ENCODE data around the gene ZNF740.

Gene ZNF740

GRCh38 chr12:53205747-53206419, 25.4 kb downstream of the ZNF740 start:
- H3K36me3 Mint-ChIP-seq = peaks cover 11 to 23% of the 10 kb centered on the region in 2 donors
- no peaks in the 10 kb centered on the region for H3K27me3 Mint-ChIP-seq
- peak overlapping the region; percentile 52 for H3K27ac Mint-ChIP-seq
- H3K4me1 Mint-ChIP-seq = peaks cover 42 to 73% of the 10 kb centered on the region in 2 donors
- ATAC-seq (replicated peaks) (peak; percentile 86 to 87), DNase-seq (peak; percentile 78)
- H3K9me3 Mint-ChIP-seq = no peaks in the 10 kb centered on the region
- peak overlapping the region; percentile 71 to 81 for H3K4me3 Mint-ChIP-seq

GRCh38 chr12:53207042-53207441, 26.5 kb downstream of the ZNF740 start, which contains the start of gene ITGB7:
ITGB7 (minus strand) TSS chr12:53207251; CDS start chr12:53200443, 6,808 bp downstream.
- Mint-ChIP-seq H3K4me1 (peaks cover 43 to 77% of the 10 kb centered on the region in 2 donors), H3K27ac (peak within 1 kb of the TSS; percentile 52), H3K9me3 (no peaks in the 10 kb centered on the region), H3K4me3 (peak within 1 kb of the TSS; percentile 71 to 81), H3K36me3 (peaks cover 13 to 24% of the 10 kb centered on the region in 2 donors), H3K27me3 (no peaks in the 10 kb centered on the region)
- ATAC-seq (replicated peaks) (peak; percentile 77 to 79), DNase-seq (peak; percentile 74)

GRCh38 chr12:53208435-53208834, 27.9 kb downstream of the ZNF740 start:
- Mint-ChIP-seq H3K27me3 (no peaks in the 10 kb centered on the region), H3K36me3 (peaks cover 19 to 25% of the 10 kb centered on the region in 2 donors), H3K4me1 (peaks cover 50 to 84% of the 10 kb centered on the region in 2 donors), H3K9me3 (no peaks in the 10 kb centered on the region), H3K4me3 (peak overlapping the region; percentile 79 to 84), H3K27ac (peak overlapping the region; percentile 92)
- no peak for DNase-seq
- no peak for ATAC-seq (replicated peaks)

- Mint-ChIP-seq H3K9me3 (no peaks in the 10 kb centered on the region), H3K4me1 (peaks cover 54 to 86% of the 10 kb centered on the region in 2 donors), H3K27ac (peak overlapping the region; percentile 92), H3K36me3 (peaks cover 23 to 30% of the 10 kb centered on the region in 2 donors), H3K4me3 (peak overlapping the region; percentile 79 to 84), H3K27me3 (no peaks in the 10 kb centered on the region)
- ATAC-seq (replicated peaks) (peak; percentile 41 to 44), DNase-seq (peak; percentile 47)
These were observed 28.4 kb downstream of the ZNF740 start for GRCh38 chr12:53208877-53209463.

GRCh38 chr12:53210843-53211242, 30.3 kb downstream of the ZNF740 start:
- DNase-seq (no peak), ATAC-seq (replicated peaks) (no peak)
- Mint-ChIP-seq H3K27ac (no peak overlapping the region), H3K9me3 (no peaks in the 10 kb centered on the region), H3K4me1 (peaks cover 64 to 85% of the 10 kb centered on the region in 2 donors), H3K36me3 (peaks cover 36 to 40% of the 10 kb centered on the region in 2 donors), H3K4me3 (no peak overlapping the region), H3K27me3 (no peaks in the 10 kb centered on the region)

GRCh38 chr12:53211476-53212381, 31.2 kb downstream of the ZNF740 start:
- no peaks in the 10 kb centered on the region for H3K9me3 Mint-ChIP-seq
- H3K27me3 Mint-ChIP-seq = no peaks in the 10 kb centered on the region
- ATAC-seq (replicated peaks) (no peak), DNase-seq (no peak)
- H3K36me3 Mint-ChIP-seq = peaks cover 36 to 46% of the 10 kb centered on the region in 2 donors
- peak overlapping the region; percentile 76 for H3K27ac Mint-ChIP-seq
- peaks cover 64 to 85% of the 10 kb centered on the region in 2 donors for H3K4me1 Mint-ChIP-seq
- no peak overlapping the region for H3K4me3 Mint-ChIP-seq

GRCh38 chr12:53212931-53213330, 32.4 kb downstream of the ZNF740 start:
- Mint-ChIP-seq H3K27ac (peak overlapping the region; percentile 60), H3K4me3 (no peak overlapping the region)

GRCh38 chr12:53213348-53213747, 32.8 kb downstream of the ZNF740 start:
- no peaks in the 10 kb centered on the region for H3K9me3 Mint-ChIP-seq
- ATAC-seq (replicated peaks) = peak; percentile 78 to 80
- peak; percentile 67 for DNase-seq
- peak overlapping the region; percentile 60 for H3K27ac Mint-ChIP-seq
- H3K4me3 Mint-ChIP-seq = no peak overlapping the region
- peaks cover 36 to 46% of the 10 kb centered on the region in 2 donors for H3K36me3 Mint-ChIP-seq
- H3K27me3 Mint-ChIP-seq = no peaks in the 10 kb centered on the region
- peaks cover 66 to 85% of the 10 kb centered on the region in 2 donors for H3K4me1 Mint-ChIP-seq

More at GRCh38 chr12:53212931-53213330, 32.4 kb downstream of the ZNF740 start:
- peaks cover 36 to 46% of the 10 kb centered on the region in 2 donors for H3K36me3 Mint-ChIP-seq
- no peaks in the 10 kb centered on the region for H3K27me3 Mint-ChIP-seq
- ATAC-seq (replicated peaks) = no peak
- H3K4me1 Mint-ChIP-seq = peaks cover 65 to 85% of the 10 kb centered on the region in 2 donors
- no peaks in the 10 kb centered on the region for H3K9me3 Mint-ChIP-seq
- no peak for DNase-seq

GRCh38 chr12:53214221-53214620, 33.7 kb downstream of the ZNF740 start:
- Mint-ChIP-seq H3K27me3 (no peaks in the 10 kb centered on the region), H3K4me1 (peaks cover 63 to 85% of the 10 kb centered on the region in 2 donors), H3K4me3 (no peak overlapping the region), H3K27ac (no peak overlapping the region), H3K36me3 (peaks cover 34 to 47% of the 10 kb centered on the region in 2 donors), H3K9me3 (no peaks in the 10 kb centered on the region)
- ATAC-seq (replicated peaks) (no peak), DNase-seq (no peak)

- no peak overlapping the region for H3K27ac Mint-ChIP-seq
- no peaks in the 10 kb centered on the region for H3K9me3 Mint-ChIP-seq
- no peak for DNase-seq
- H3K4me1 Mint-ChIP-seq = peaks cover 66 to 82% of the 10 kb centered on the region in 2 donors
- peaks cover 34 to 49% of the 10 kb centered on the region in 2 donors for H3K36me3 Mint-ChIP-seq
- ATAC-seq (replicated peaks) = no peak
- H3K4me3 Mint-ChIP-seq = no peak overlapping the region
- no peaks in the 10 kb centered on the region for H3K27me3 Mint-ChIP-seq
These were observed 34.3 kb downstream of the ZNF740 start for GRCh38 chr12:53214687-53215455.

- H3K4me3 Mint-ChIP-seq = no peak overlapping the region
- H3K27me3 Mint-ChIP-seq = no peaks in the 10 kb centered on the region
- peak overlapping the region; percentile 15 for H3K27ac Mint-ChIP-seq
- ATAC-seq (replicated peaks) (no peak), DNase-seq (no peak)
- H3K36me3 Mint-ChIP-seq = peaks cover 31 to 45% of the 10 kb centered on the region in 2 donors
- H3K9me3 Mint-ChIP-seq = no peaks in the 10 kb centered on the region
- peaks cover 63 to 80% of the 10 kb centered on the region in 2 donors for H3K4me1 Mint-ChIP-seq
These were observed 35.0 kb downstream of the ZNF740 start for GRCh38 chr12:53215497-53215896.

GRCh38 chr12:53217051-53217930, 36.8 kb downstream of the ZNF740 start:
- no peak for DNase-seq
- Mint-ChIP-seq H3K9me3 (no peaks in the 10 kb centered on the region), H3K36me3 (peaks cover 24 to 36% of the 10 kb centered on the region in 2 donors), H3K27me3 (no peaks in the 10 kb centered on the region), H3K27ac (peak overlapping the region; percentile 68), H3K4me3 (peak overlapping the region; percentile 65 to 74), H3K4me1 (peaks cover 62 to 78% of the 10 kb centered on the region in 2 donors)
- no peak for ATAC-seq (replicated peaks)

- H3K4me1 Mint-ChIP-seq = peaks cover 65 to 83% of the 10 kb centered on the region in 2 donors
- H3K9me3 Mint-ChIP-seq = no peaks in the 10 kb centered on the region
These were observed 37.4 kb downstream of the ZNF740 start for GRCh38 chr12:53217931-53218307.

More at GRCh38 chr12:53217931-53218307, 37.4 kb downstream of the ZNF740 start:
- ATAC-seq (replicated peaks) = no peak
- peaks cover 21 to 36% of the 10 kb centered on the region in 2 donors for H3K36me3 Mint-ChIP-seq
- no peak for DNase-seq
- peak overlapping the region; percentile 65 to 74 for H3K4me3 Mint-ChIP-seq
- peak overlapping the region; percentile 65 for H3K27ac Mint-ChIP-seq
- no peaks in the 10 kb centered on the region for H3K27me3 Mint-ChIP-seq

Data from stimulated activated naive B cell treated with anti-CD40 and anti-IgM and Interleukin-4, amounts not matched to agents 10 μg/mL and 1 μg/mL and 100 μg/mL, for 72 hours (primary cell).